HL-60/S4 (cell line): ENCODE measurements around the gene DECR2.

Experiments
- in situ Hi-C: fragments of 300-500 bp; cut with MboI; formaldehyde crosslinking; loops from 2 replicates; pipeline ENCODE4 v1.14.3; 2022; ENCODE audit warnings: low sequenced_read_pairs

The DECR2 gene

DNA sequence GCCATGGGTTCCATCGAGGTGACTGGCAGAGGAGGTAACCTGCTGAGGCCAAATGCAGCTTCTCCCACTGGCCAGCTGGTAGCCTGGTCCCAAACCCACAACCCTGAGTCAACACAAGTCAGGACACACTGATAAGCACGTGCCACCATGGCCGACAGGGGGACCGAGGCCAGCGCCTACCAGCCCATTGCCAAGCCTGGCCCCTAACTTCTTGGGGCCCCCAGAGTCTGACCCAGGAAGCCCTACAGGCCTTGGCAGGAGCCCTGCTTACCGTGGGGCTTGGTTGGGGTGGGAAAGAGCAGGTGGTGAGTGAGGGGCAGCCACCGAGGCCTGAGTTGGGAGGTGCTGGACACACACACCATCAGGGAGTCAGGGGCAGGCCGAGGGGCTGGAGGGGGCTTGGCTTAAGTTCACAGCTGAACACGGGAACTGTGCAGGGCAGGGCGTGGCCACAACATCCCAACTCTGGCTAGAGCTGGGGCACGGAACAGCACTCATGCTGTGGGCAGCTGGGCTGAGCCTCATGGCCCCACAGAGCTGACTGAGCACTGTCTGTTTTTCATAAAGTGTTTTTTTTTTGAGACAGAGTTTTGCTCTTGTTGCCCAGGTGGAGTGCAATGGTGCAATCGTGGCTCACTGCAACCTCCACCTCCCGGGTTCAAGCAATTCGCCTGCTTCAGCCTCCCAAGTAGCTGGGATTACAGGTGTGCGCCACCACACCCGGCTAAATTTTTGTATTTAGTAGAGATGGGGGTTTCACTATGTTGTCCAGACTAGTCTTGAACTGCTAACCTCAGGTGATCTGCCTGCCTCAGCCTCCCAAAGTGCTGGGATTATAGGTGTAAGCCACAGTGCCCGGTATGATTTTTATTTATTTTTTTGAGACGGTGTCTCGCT is 36.8 kb upstream of the DECR2 start:
- in situ Hi-C loops, result no loop called here

DNA sequence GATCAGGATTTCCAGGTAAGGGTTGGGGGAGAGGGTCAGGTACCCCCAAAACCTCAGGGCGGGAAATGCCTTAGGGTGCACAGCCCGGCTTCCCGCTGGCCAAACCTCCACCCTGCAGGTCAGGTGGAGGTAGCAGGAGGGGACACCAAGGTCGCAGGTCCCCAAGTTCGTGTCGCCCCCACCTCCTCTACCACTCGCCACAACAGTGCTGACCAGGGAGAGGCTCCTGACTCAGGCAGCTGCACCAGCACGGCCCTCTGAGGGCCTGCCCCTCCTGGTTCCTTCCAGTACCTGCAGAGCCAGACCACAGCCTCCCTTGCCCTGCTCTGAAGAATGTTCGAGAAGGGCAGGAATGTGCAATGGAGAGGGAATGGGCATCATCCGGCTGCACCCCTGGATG is 35.2 kb upstream of the DECR2 start:
- in situ Hi-C loops, result no loop called here

GRCh38 chr16:367333-367903 is 34.3 kb upstream of the DECR2 start:
- in situ Hi-C loops, result no loop called here

GRCh38 chr16:368388-369158 is 33.1 kb upstream of the DECR2 start:
- in situ Hi-C loops, result no loop called here

GRCh38 chr16:369275-369865 is 32.3 kb upstream of the DECR2 start:
- in situ Hi-C loops, result no loop called here

DNA sequence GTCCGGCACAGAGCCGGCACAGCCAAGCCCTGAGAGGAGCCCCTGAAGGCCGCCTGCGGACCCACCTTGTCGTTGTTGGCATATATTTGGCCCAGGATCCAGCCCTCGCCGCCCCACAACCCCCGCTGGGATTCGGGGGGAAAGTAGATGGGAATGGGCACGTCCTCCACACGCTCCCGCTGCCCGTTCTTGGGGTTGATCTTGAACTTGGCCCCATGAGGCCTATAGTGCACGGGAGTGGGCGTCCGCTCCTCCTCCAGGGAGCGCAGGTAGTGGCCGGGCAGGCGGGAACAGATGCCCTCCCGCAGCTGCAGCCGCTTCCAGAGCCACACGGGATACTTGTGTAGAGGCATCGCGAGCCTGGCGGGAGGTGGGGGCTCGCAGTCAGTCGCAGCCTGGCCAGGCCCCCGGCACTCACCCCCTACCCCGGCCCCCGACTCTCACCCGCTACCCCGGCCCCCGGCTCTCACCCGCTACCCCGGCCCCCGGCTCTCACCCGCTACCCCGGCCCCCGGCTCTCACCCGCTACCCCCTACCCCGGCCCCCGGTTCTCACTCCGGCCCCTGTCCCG is 31.7 kb upstream of the DECR2 start:
- in situ Hi-C loops, result no loop called here

DNA sequence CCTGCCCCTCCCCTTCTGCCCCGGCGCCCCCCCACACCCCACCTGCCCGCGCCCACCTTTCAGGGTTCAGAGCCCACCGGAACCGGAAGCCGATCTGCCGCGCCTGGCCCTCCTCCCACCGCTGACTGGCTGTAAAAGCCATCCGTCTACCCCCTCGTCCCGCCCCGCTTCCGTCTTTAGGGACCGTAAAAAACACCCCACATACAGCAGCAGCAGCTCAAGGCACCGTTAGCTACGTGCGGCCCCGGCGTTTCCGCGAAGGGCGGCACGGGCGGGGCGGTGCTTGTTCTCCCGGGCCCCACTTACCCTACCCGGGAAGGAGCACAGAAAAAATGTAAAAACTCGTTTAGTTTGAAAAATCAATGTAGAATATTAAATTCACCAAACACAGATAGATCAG is 31.2 kb upstream of the DECR2 start, which contains the start of gene MRPL28:
MRPL28 (minus strand) TSS at position 96 of the 400 bp plus-strand sequence. CDS start 320 bp downstream, outside the sequence.
- in situ Hi-C loops, result no loop called here

GRCh38 chr16:370979-371514 is 30.6 kb upstream of the DECR2 start:
- in situ Hi-C loops, result no loop called here

DNA sequence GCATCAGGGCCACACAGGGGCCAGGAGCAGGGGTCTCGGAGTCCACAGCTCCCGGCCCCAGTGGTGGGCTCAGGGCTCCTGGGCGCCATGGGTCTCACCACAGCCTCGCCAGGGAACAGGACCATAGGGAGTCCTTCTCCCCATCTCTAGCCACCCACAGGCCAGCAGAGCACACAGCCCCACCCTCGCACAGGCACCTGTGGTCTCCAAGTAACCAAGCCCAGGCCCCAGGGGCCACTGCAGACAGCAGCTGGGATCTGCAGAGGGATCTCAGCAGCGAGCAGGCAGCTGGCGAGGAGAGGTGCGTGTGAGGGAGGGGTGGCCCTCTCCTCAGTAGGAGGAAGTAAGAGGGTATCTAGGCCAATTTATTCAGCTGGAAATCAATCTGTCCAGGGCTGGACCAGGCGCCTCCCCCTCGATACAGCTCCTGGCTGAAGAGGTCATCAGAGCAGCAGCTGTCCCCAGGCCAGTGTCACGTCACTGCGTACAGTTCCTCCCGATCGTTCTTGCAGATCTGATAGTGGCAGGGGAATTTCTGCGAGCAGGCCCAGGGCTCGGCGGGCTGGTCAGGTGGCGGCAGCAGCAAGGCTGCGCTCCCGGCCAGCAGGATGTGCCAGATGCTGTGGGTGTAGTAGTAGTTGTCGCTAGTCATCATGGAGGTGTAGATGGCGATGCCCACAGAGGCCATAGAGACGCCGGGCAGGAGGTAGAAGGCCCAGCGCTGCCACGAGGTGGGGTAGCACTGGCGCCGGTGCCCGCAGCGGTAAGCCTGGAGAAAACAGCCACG is 30.0 kb upstream of the DECR2 start:
- in situ Hi-C loops, result no loop called here

DNA sequence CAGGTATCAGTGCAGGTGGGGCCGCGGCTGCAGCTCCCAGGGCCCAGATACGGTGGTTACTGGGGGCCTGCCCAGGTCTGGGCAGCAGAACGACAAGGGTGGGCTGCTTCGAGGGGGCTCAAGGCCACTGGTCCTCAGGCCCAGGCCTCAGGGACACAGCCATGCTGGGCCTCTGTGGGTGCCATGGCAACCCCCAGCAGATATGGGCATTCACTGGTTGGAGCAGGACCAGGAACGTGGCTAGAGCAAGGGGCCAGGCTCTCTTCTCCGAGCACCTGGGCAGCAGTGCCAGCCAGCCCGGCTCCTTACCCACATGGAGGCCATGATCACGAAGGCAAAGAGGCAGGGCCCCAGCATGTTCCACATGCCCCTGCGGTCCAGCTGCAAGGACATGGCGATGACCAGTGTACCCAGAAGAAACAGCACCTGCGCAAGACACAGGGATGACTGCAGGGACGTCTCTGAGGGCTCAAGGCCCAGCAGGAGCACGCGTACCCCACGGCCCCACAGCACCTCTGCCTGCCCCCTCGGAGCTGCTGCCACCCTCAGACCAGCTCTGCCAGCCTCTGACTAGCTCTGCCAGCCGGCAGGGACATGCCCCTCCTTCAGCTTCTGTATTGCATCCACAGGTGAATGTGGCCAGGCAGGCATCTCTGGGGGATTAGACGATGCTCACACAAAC is 29.2 kb upstream of the DECR2 start:
- in situ Hi-C loops, result no loop called here

DNA sequence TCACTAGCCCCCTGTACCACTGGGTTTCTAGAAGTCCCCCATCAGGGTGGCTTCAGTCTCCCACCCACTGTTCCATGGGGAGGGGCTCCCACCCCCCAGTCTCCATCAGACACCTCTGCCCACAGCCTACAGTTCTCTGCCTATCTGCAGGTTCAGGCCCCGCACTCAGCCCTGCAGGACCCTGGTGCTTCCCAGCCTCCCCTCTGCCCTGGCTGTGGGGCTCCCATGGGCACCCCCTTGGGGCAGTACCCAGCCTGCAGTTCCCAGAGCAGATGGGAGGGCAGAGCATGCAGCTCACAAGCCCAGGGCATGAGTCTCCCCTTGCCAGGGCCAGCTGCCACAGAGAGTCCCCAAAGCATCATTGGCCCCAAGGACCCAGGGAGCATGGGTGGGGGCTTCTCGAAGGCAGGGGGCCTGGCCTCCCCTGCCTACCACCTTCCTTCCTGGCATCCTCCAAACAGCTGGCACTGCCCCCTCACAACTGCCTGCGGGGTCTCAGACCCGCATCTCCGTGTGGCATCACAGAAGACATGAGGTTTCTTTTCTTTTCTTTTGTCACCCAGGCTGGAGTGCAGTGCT is 28.6 kb upstream of the DECR2 start:
- in situ Hi-C loops, result no loop called here

DNA sequence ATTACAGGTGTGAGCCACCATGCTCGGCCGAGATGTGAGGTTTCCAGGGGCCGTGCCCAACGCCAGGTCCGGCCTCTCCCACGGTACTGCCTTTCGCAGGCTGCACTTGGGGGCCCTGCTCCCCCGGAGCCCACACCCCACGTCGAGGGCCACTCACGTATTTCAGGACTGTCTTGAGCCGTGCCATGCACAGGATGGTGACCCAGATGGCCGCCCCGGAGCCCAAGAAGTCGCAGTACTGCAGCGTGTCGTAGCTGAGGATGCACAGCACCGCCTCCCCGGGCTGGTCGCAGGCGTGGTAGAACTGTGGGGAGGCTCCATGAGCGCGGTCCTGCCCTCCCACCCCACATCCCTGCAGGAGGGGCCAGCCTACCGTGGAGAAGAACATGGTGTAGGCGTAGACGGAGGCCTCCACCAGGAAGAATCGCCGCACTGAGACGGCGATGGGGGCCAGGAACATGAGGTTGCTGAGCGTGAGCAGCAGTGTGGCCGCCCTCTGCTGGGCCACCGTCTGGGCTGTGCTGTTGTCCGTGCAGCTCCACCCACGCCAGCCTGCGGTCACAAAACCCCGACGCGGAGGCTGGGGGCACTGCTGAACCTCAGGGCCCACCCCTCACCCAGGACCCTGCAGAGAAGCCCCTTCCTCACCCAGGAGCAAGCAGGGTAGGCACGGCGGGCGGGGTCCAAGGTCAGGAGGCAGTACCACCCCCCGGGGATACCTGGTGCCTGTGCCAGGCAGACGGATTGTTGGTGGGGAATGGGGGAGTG is 27.7 kb upstream of the DECR2 start:
- in situ Hi-C loops, result no loop called here

DNA sequence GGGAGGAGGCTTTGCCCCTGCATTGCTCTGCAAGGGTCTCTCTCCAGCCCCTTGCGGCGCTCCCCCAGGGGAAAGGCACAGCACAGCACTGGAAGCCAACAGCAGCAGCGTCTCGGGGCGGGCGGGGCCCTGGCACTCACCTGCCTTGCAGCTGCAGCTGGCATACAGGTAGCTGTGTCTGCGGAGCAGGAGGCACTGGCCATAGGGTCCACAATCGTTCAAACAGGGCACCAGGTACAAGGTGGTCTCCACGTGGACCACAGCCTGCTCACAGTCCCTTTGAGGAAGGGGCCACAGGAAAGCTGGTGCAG is 27.1 kb upstream of the DECR2 start:
- in situ Hi-C loops, result no loop called here

- in situ Hi-C loops, result no loop called here
Measured at GRCh38 chr16:375212-375611, 26.5 kb upstream of the DECR2 start.

GRCh38 chr16:375927-376816 is 25.5 kb upstream of the DECR2 start:
- in situ Hi-C loops, result no loop called here

DNA sequence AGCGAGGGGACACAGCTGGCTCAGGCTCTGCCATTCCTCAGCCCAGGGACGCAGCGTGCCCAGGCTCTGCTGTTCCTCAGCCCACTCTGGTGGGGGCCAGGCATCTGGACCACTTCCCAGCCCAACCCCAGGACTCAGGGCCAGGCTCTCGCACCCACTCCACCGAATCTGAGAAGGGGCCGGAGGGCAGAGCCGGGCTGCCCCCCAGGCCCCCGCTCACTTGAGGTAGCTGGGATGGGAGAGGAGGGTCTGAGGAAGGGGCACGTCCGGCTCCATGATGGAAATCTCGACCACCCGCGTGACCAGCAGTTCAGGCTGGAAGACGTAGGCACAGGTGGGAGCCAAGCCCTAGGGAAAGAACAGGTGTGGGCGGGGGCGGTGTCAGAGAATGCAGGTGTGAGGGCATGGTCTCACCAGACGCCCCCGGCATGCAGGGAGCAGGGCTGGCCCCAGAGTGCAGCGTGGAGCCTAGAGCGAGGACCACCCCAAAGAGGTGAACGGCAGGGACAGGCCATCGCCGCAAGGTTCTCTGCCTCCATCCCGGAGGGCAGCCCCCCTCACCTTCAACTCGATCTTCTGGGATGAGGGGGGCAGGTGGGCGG is 24.8 kb upstream of the DECR2 start:
- in situ Hi-C loops, result no loop called here

- in situ Hi-C loops, result no loop called here
Measured at GRCh38 chr16:377419-377951, 24.2 kb upstream of the DECR2 start.
